Mesothelial cell of epicardium (in vitro differentiated cells): ENCODE measurements around the gene RASSF10. TPM values are rescaled to one million over a fixed set of nuclear protein-coding genes. Genes with fewer than 3 reads are reported as not detected.
A peak's percentile ranks its signal among the peaks of the same experiment; 100 is the strongest.

ENCODE experiments used
- DNase-seq, 2 experiments: peaks; one replicate each; pipeline ENCODE4 v3.0.0; 2021; ENCODE audit warnings: low spot score in 2 of 2; ENCODE audit not compliant: unreplicated experiment in 2 of 2
- H3K27ac Mint-ChIP-seq: 2 replicates; pipeline ENCODE4 v1.8.0; 2021; ENCODE audit warnings: mixed read lengths
- H3K27me3 Mint-ChIP-seq: 2 replicates; pipeline ENCODE4 v1.8.0; 2021; ENCODE audit warnings: low read depth, mixed read lengths
- H3K36me3 Mint-ChIP-seq: 2 replicates; pipeline ENCODE4 v1.8.0; 2021; ENCODE audit warnings: mixed read lengths
- H3K4me1 Mint-ChIP-seq: 2 replicates; pipeline ENCODE4 v1.8.0; 2021; ENCODE audit warnings: mixed read lengths
- H3K4me3 Mint-ChIP-seq: 2 replicates; pipeline ENCODE4 v1.8.0; 2021; ENCODE audit warnings: mild to moderate bottlenecking, moderate library complexity, mixed read lengths
- H3K9me3 Mint-ChIP-seq: 2 replicates; pipeline ENCODE4 v1.8.0; 2021; ENCODE audit warnings: mixed read lengths
- total RNA-seq: library from RNA; stranded (reverse); gene quantifications from 3 replicates; pipeline ENCODE4 v1.2.1, GENCODE V29; 2021
- TF ChIP-seq, protein P1 (sequence below): fragments of 200-600 bp; sonication (generic); IDR thresholded peaks from one replicate; pipeline ENCODE4 v1.5.0; 2021; ENCODE audit warnings: antibody characterized with exemption; ENCODE audit not compliant: unreplicated experiment

The RASSF10 gene
- total RNA-seq = 0.09 to 0.29 TPM (median 0.23 TPM) in 3 replicates

DNA sequence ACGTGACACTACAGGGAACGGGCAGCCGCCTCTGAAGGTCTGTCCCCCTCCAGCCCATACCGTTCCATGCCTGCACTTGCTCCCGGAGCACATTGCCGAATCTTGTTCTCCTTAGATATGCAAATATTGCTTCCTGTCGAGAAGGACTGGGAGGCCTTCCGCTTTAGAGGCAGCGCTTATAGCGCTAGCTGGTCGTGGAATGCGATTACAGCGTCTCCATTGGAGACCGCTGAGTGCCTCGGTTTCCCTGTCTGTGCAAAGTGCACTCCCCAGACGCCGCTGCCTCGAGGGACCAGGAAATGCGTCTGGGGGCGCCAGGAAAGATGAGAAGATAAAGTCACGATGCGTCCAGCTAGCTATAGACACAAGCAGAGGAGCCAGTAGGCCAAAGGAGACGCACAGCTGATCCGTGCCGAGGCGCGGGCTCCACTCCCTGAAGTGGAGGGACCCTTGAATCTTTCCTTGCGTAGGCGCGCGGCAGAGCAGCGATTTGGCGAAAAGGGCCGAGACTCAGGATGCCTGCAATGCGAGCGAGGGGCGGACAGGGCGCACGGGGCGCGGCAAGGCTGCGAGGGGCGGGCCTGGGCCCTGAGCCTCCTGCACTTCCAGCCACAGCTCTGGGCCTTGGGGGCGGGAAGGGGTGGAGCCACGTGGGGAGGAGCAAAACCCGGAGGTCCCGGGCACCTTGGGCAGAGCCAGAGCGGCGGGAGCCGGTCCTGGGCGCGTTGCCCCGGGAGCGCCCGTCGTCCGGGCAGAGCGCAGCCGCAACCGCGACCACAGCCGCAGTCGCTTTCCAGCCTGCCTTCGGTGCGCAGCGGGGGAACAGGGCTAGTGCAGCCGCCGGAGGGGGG is at the start of gene RASSF10:
Gene RASSF10 (plus strand): TSS at position 692 of the 851 bp plus-strand sequence. CDS start 261 bp downstream, outside the sequence.
- peaks cover 9% of the 10 kb centered on the region for H3K9me3 Mint-ChIP-seq
- H3K4me3 Mint-ChIP-seq = peak within 1 kb of the TSS; percentile 71
- H3K4me1 Mint-ChIP-seq = peaks cover 27% of the 10 kb centered on the region
- H3K27me3 Mint-ChIP-seq = peaks cover 98% of the 10 kb centered on the region
- TF ChIP-seq, protein P1, sequence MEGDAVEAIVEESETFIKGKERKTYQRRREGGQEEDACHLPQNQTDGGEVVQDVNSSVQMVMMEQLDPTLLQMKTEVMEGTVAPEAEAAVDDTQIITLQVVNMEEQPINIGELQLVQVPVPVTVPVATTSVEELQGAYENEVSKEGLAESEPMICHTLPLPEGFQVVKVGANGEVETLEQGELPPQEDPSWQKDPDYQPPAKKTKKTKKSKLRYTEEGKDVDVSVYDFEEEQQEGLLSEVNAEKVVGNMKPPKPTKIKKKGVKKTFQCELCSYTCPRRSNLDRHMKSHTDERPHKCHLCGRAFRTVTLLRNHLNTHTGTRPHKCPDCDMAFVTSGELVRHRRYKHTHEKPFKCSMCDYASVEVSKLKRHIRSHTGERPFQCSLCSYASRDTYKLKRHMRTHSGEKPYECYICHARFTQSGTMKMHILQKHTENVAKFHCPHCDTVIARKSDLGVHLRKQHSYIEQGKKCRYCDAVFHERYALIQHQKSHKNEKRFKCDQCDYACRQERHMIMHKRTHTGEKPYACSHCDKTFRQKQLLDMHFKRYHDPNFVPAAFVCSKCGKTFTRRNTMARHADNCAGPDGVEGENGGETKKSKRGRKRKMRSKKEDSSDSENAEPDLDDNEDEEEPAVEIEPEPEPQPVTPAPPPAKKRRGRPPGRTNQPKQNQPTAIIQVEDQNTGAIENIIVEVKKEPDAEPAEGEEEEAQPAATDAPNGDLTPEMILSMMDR = no peak
- no peaks in the 10 kb centered on the region for H3K36me3 Mint-ChIP-seq
- DNase-seq = peak in 1 of 2 experiments; percentile 55
- H3K27ac Mint-ChIP-seq = no peak within 1 kb of the TSS

DNA sequence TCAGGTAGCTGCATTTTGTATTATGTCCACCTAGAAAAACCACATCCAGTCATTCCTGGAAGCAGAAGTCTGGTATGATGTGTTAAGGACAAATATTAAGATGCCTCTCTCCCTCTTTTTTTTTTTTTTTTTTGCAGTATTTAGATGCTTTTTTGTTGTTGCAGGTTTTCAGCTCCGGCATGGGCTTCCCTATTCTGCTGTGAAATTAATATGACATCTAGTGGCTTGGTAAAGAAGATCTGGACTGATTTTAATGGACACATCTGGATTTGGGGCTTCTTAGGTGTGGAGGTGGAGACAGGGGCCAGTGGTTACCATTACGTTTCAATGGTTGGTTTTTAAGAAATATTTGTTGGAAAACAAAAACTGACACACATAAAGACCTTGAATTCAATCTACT is 47.5 kb upstream of the RASSF10 start:
- TF ChIP-seq, protein P1 = no peak
- Mint-ChIP-seq H3K27me3 (peaks cover 5% of the 10 kb centered on the region), H3K27ac (no peak overlapping the region), H3K4me3 (no peak overlapping the region), H3K4me1 (peaks cover 2% of the 10 kb centered on the region), H3K9me3 (no peaks in the 10 kb centered on the region), H3K36me3 (no peaks in the 10 kb centered on the region)
- DNase-seq = no peak

DNA sequence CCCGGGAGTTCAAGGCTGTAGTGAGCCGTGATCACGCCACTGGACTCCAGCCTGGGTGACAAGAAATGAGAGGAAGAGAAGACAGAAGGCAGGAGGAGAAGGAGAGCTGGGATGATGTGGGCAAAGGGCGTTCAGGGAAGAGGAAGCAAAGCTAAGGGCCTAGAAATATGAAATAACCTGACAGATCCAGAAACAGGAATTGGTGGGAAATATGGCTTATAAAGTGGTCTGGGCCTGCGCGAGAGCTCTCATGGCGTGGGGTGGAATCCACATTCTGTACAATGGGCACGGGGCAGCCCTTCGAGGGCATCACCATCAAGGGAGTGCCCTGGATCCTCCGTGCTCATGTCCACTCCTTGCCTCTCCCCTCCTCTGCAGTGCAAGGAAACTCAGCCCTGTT is 46.8 kb upstream of the RASSF10 start:
- peaks cover 2% of the 10 kb centered on the region for H3K4me1 Mint-ChIP-seq
- TF ChIP-seq, protein P1 = no peak
- no peaks in the 10 kb centered on the region for H3K9me3 Mint-ChIP-seq

DNA sequence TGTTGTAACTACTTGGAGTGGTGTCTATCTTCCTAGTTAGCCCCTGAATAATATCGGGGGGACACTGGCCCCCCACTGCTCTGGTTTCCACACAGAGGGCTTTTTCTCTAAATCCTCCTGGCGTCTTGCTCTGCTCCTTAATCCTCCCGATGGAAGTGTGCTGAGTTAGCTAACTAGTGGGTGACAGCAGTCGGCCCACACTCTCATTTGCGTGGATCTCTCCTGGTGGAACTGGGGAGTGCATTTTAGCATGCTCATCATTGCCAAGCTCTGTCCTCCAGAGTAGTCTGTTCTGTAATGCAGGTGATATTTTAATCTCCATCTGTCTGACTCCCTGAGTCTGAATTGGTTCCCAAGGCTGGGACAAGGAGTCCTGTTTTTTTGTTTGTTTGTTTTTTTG is 46.1 kb upstream of the RASSF10 start:
- no peaks in the 10 kb centered on the region for H3K36me3 Mint-ChIP-seq
- no peak for DNase-seq
- no peak overlapping the region for H3K27ac Mint-ChIP-seq
- H3K27me3 Mint-ChIP-seq = peaks cover 5% of the 10 kb centered on the region
- H3K4me1 Mint-ChIP-seq = peaks cover 5% of the 10 kb centered on the region
- TF ChIP-seq, protein P1 = no peak
- H3K9me3 Mint-ChIP-seq = no peaks in the 10 kb centered on the region
- no peak overlapping the region for H3K4me3 Mint-ChIP-seq

More for the DNA sequence above, 46.8 kb upstream of the RASSF10 start:
- H3K27ac Mint-ChIP-seq = no peak overlapping the region
- H3K36me3 Mint-ChIP-seq = no peaks in the 10 kb centered on the region
- peaks cover 5% of the 10 kb centered on the region for H3K27me3 Mint-ChIP-seq
- DNase-seq = no peak
- H3K4me3 Mint-ChIP-seq = no peak overlapping the region

DNA sequence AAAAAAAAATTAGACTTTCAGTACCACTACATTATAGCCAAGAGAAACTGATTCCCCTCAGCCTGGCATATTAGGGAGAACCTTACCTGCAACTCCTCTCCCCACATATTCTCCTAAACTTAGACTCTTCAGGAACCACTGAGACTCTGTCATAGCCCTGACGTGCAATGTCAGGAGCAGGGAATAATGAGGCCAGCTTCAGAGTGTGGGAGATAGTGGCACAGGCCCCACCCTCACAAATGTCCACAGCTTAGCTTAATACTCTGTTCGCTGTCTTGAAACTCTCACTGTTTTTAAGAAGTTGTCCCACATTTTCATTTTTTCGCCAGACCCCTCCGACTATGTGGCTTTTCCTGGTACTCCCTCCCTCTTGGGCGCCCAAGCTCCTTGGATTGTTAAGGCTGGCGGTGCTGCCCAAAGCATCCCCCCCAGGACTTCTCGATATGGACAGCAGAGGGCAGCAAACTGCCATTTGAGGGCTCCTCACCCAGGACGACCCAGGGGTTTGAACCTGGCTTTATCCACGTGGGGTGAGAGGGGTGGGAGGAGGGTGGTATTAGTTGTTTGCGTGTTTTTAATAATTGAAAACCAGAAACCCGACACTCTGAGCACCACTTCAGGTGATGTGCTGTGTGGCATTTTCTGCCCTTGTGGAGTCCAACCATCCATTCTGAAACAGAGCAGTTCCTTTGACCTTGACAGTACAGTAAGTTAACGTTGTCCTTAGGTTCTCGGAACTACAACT is 45.2 kb upstream of the RASSF10 start:
- H3K4me3 Mint-ChIP-seq = no peak overlapping the region
- peaks cover 5% of the 10 kb centered on the region for H3K27me3 Mint-ChIP-seq
- no peaks in the 10 kb centered on the region for H3K36me3 Mint-ChIP-seq
- H3K27ac Mint-ChIP-seq = no peak overlapping the region
- DNase-seq = peak; percentile 29 to 83
- peaks cover 14% of the 10 kb centered on the region for H3K4me1 Mint-ChIP-seq
- TF ChIP-seq, protein P1 = peak; percentile 87
- no peaks in the 10 kb centered on the region for H3K9me3 Mint-ChIP-seq
